Heart right ventricle (tissue), 16 donors: ENCODE measurements around the gene PERM1. TPM values are rescaled to one million over a fixed set of nuclear protein-coding genes. Genes with fewer than 3 reads are reported as not detected.

Experiments
- ATAC-seq, 8 donors: fragments of 200-7000 bp; cut with Tn5 transposase; one replicate each; pipeline ENCODE4 v1.9.1; 2020; ENCODE audit warnings: mild to moderate bottlenecking in 8 of 8, moderate library complexity in 8 of 8, moderate number of reproducible peaks in 1 of 8
- DNase-seq, 2 donors: peaks; one replicate each; pipeline ENCODE4 v3.0.0-alpha.2; 2020
- H3K27ac ChIP-seq, 10 donors: fragments of 200-600 bp; sonication (generic) in 2 of 10; one replicate each; pipeline versions ENCODE4 v1.5.0 to v1.8.0; 2020 to 2022; ENCODE audit warnings: mild to moderate bottlenecking in 3 of 10
- H3K27me3 ChIP-seq, 7 donors: fragments of 200-600 bp; one replicate each; pipeline ENCODE4 v1.8.0; 2021 to 2022; ENCODE audit warnings: mild to moderate bottlenecking in 2 of 7
- H3K36me3 ChIP-seq, 9 donors: fragments of 200-600 bp; sonication (generic) in 1 of 9; one replicate each; pipeline versions ENCODE4 v1.5.0 to v1.8.0; 2020 to 2022; ENCODE audit warnings: mild to moderate bottlenecking in 2 of 9
- H3K4me1 ChIP-seq, 9 donors: fragments of 200-600 bp; sonication (generic) in 1 of 9; one replicate each; pipeline versions ENCODE4 v1.5.0 to v1.8.0; 2020 to 2022; ENCODE audit warnings: mild to moderate bottlenecking in 4 of 9
- H3K4me3 ChIP-seq, 10 donors: fragments of 200-600 bp; sonication (generic) in 2 of 10; one replicate each; pipeline versions ENCODE4 v1.5.0 to v1.8.0; 2020 to 2022; ENCODE audit warnings: mild to moderate bottlenecking in 7 of 10, moderate library complexity in 2 of 10
- H3K9me3 ChIP-seq, 11 donors: fragments of 200-600 bp in 10 of 11; sonication (generic) in 2 of 11; one replicate each; pipeline versions ENCODE4 v1.5.0 to v1.8.0; 2013 to 2022; ENCODE audit warnings: mild to moderate bottlenecking in 2 of 11, control low read depth in 1 of 11, moderate library complexity in 1 of 11
- WGBS, 2 donors: extraction: QIAGEN DNeasy Blood & Tissue Kit; methylation state at CpG; one replicate each; pipeline ENCODE4 v1.1.7; 2013; ENCODE audit warnings: inconsistent platforms in 1 of 2; 5-methylcytosine and 5-hydroxymethylcytosine counted together
- intact Hi-C, 10 donors: fragments of 100-400 bp; cut with DNase I; formaldehyde crosslinking; loops; one replicate each; pipeline versions ENCODE4 v1.11.1 to v1.14.2; 2022
- polyA plus RNA-seq, 2 donors: library from polyadenylated mRNA; stranded (reverse); fragments of 200-250 nt; gene quantifications; one replicate each; pipeline ENCODE4 v1.2.3, GENCODE V29; 2013
- total RNA-seq, 10 donors: library from RNA; stranded (reverse); fragmentation: NEBNext Ultra II Directional in 3 of 10; extraction: Animal tissue kit (Norgen Biotek cat#: 25700) in 3 of 10; gene quantifications; one replicate each; pipeline versions ENCODE4 v1.2.1 to v1.2.4, GENCODE V29; 2021 to 2023
- TF ChIP-seq, protein P1 (sequence below), 9 donors: fragments of 200-600 bp; sonication (generic) in 2 of 9; IDR thresholded peaks; one replicate each; pipeline versions ENCODE4 v1.5.0 to v1.8.0; 2021 to 2022; ENCODE audit warnings: antibody characterized with exemption in 9 of 9, mild to moderate bottlenecking in 5 of 9, moderate library complexity in 1 of 9
- donor health status: Arrhythmogenic right ventricular cardiomyopathy.
- donor health status: ischemic (EF 13 %, LVEDD 7.1; RV severe dilation, severe dysfunction).
- donor health status: healthy with polysubstance abuse.
- donor health status: DM: no; HTN: yes; CAD: no.
- donor health status: DM: no; HTN: no; CAD: no.
- donor health status: ischemic (EF 25% LVEDD 6.9; RV normal size, moderate dysfunction).
- donor health status: ischemic (EF 25% LVEDD 5.7; RV mildly dilated, moderate dysfunction).
- donor health status: healthy.
- donor health status: DM: yes; HTN: yes; CAD: no.
- donor health status: Ischemic cardiomyopathy.
- donor health status: ischemic (EF 35%, LVEDD 5.7; RV mildly dilated, moderate dysfunction).
- donor health status: nonischemic (EF 11% LVEDD 7.7; RV severe dilation, severe dysfunction).
- donor health status: DM: yes; HTN: yes; CAD: no.
- donor health status: PGD.
- donor health status: ischemic (EF 29% LVEDD 5.4; RV normal size, mild dysfunction).
- donor health status: nonischemic (EF 23%, LVEDD 6.1; RV moderate dilation, normal function).

Gene PERM1
- total and polyA plus RNA-seq, 12 donors, result 55.1 to 513 (median 122) TPM

DNA sequence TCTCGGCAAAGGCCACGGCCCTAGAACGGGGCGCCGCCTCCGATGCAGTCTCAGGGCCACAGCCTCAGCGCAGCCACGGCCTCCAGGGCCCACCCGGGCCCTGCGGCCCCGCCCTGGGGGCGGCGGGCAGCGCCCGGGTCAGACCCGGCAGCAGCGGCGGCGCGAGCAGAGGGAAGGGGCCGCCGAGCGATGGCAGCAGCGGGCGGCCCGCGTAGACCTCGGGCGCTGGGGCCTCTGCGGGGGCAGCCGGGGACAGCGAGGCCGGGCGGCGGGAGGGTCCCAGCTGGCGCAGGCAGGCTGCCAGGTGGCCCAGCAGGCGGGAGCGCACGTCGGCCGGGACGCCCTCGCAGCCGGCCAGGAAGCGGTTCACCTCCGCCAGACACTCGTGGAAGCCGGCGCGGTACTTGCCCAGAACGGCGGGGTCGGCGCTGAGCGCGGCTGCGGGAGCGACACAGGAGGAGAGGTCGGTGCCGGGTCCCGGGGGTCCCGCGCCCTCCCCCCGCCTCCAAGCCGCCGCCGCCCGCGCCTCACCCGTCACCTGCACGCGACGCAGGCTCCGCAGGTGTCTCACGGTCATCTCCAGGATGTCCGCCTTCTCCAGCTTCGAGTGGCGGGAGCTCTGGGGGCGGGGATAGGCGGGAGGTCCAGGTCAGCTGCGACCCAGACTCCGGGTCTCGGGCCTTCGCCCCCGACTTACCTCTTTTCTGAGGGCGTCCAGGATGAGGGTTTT is 17.3 kb upstream of the PERM1 start:
- intact Hi-C loops, result no loop called here
- peaks cover 0 to 93% (median 0%) of the 10 kb centered on the region in 7 donors for H3K27me3 ChIP-seq
- peak overlapping the region; percentile 96 to 100 (median 100) for H3K27ac ChIP-seq
- H3K9me3 ChIP-seq, result no peaks in the 10 kb centered on the region
- peaks cover 0 to 47% (median 22%) of the 10 kb centered on the region in 9 donors for H3K4me1 ChIP-seq
- peak overlapping the region; percentile 52 to 94 (median 76) for H3K4me3 ChIP-seq
- ATAC-seq (peak in 3 of 8 donors; percentile 2 to 3 (median 2)), DNase-seq (peak; percentile 25 to 54)
- peaks cover 0 to 17% (median 0%) of the 10 kb centered on the region in 9 donors for H3K36me3 ChIP-seq
- TF ChIP-seq, protein P1, sequence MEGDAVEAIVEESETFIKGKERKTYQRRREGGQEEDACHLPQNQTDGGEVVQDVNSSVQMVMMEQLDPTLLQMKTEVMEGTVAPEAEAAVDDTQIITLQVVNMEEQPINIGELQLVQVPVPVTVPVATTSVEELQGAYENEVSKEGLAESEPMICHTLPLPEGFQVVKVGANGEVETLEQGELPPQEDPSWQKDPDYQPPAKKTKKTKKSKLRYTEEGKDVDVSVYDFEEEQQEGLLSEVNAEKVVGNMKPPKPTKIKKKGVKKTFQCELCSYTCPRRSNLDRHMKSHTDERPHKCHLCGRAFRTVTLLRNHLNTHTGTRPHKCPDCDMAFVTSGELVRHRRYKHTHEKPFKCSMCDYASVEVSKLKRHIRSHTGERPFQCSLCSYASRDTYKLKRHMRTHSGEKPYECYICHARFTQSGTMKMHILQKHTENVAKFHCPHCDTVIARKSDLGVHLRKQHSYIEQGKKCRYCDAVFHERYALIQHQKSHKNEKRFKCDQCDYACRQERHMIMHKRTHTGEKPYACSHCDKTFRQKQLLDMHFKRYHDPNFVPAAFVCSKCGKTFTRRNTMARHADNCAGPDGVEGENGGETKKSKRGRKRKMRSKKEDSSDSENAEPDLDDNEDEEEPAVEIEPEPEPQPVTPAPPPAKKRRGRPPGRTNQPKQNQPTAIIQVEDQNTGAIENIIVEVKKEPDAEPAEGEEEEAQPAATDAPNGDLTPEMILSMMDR (IDR thresholded peaks at IDR 0.05), result peak in 2 of 9 donors; percentile 13 to 40
- WGBS, 2 donors, result 1% methylated on average over 79 to 86 of the region's 86 CpGs

DNA sequence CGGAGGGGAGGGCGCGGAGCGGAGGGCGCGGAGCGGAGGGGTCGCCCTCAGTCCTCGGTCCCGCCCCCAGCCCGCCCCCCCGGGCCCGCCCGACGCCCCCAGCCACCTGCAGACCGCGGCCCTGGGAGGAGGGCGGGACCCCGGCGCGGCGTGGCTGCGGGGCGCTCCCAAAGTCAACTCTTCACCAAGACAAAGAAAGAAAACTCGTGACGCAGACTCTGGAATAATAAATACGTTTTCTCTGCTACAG is 16.8 kb upstream of the PERM1 start:
- DNase-seq (no peak), ATAC-seq (no peak)
- Histone ChIP-seq H3K27me3 (peaks cover 0 to 91% (median 0%) of the 10 kb centered on the region in 7 donors), H3K4me1 (peaks cover 0 to 44% (median 21%) of the 10 kb centered on the region in 9 donors), H3K36me3 (peaks cover 0 to 17% (median 0%) of the 10 kb centered on the region in 9 donors), H3K9me3 (no peaks in the 10 kb centered on the region), H3K4me3 (peak overlapping the region; percentile 52 to 94 (median 76)), H3K27ac (peak overlapping the region; percentile 96 to 100 (median 100))
- WGBS, 2 donors, result 1 to 10% methylated on average over 18 to 26 of the region's 27 CpGs
- intact Hi-C loops, result no loop called here
- TF ChIP-seq, protein P1 (IDR thresholded peaks at IDR 0.05), result no peak

DNA sequence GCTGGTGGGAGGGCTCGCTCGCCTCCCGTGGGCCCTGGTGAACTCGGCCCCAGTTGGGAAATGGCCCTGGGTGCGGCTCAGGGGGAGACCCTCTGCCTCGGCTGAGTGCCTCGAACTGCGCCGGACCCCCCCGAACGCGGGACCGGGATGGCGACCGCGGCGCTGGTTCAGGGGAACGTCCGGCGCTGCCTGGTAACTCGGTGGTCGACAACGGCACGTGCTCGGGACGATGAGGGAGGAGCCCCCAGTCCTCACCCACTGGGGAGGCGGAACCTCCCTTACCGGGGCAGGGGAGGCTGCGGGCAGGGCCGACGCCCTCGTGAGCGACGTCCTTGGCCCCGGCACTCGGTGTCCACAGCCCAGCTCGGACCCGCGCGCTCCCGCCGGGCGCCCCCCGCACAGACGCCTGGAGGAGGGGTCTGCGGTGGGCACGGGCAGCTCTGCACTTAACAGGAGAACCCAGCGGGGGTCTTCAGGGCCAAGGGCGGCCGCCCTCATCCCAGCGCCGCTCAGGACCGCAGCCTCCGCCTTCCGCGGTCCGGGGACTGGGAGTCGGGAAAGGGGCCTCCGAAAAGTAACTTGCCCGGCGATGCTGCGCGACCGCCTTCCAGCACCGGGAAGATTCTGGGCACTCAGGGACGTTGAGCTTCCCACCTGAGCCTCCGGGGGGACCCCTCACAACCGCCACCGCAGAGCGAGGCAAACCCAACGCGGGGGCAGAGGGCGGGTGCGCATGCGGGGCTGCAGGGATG is 16.3 kb upstream of the PERM1 start:
- Histone ChIP-seq H3K27ac (peak overlapping the region in 7 of 10 donors; percentile 98 to 100 (median 100)), H3K9me3 (no peaks in the 10 kb centered on the region), H3K4me1 (peaks cover 0 to 41% (median 21%) of the 10 kb centered on the region in 9 donors), H3K27me3 (peaks cover 0 to 86% (median 0%) of the 10 kb centered on the region in 7 donors), H3K36me3 (peaks cover 0 to 12% (median 0%) of the 10 kb centered on the region in 9 donors), H3K4me3 (peak overlapping the region; percentile 52 to 94 (median 76))
- TF ChIP-seq, protein P1 (IDR thresholded peaks at IDR 0.05), result no peak
- intact Hi-C loops, result no loop called here
- peak; percentile 16 to 31 for DNase-seq
- ATAC-seq, result no peak
- 48 to 52% methylated on average over 71 to 75 of the region's 75 CpGs for WGBS, 2 donors

DNA sequence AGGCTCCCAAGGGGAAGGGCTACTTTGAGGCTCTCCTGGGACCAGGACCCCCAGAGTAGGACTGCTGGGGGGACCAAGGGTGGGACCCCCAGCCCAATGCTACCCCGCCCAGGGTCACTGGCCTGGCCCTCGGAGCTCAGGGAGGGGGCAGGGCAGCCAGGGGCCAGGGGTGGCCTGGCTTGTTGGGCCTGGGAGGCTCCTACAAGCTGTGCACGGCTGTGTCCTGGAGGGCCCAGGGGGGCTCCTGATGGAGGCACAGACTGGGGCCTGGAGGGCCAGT is 15.8 kb upstream of the PERM1 start:
- peak overlapping the region in 7 of 10 donors; percentile 64 to 88 (median 79) for H3K4me3 ChIP-seq
- WGBS, 2 donors, result 75 to 84% methylated on average over 3 of the region's 3 CpGs
- TF ChIP-seq, protein P1 (IDR thresholded peaks at IDR 0.05), result no peak
- H3K27ac ChIP-seq, result peak overlapping the region in 3 of 10 donors; percentile 100
- peaks cover 0 to 9% (median 0%) of the 10 kb centered on the region in 9 donors for H3K36me3 ChIP-seq
- H3K27me3 ChIP-seq, result peaks cover 0 to 80% (median 0%) of the 10 kb centered on the region in 7 donors
- DNase-seq (no peak), ATAC-seq (no peak)
- peaks cover 0 to 37% (median 21%) of the 10 kb centered on the region in 9 donors for H3K4me1 ChIP-seq
- intact Hi-C loops, result no loop called here
- peaks cover 0 to under 1% (median 0%) of the 10 kb centered on the region in 11 donors for H3K9me3 ChIP-seq
